GDM1 (cell line): ENCODE results near the gene ERI2.
A peak's percentile ranks its signal among the peaks of the same experiment; 100 is the strongest.

ENCODE experiments used
- DNase-seq: peaks from one replicate; lab custom pipeline; 2025; lab: John Stamatoyannopoulos, UW

Gene ERI2

GRCh38 chr16:20806168-20807050 lies at the start of gene ERI2, which contains the start of gene REXO5:
Gene ERI2, minus strand, starts transcription at chr16:20806472. Its CDS starts 42 bp downstream, at chr16:20806430.
Gene REXO5, plus strand, starts transcription at chr16:20806527. Its CDS starts 427 bp downstream, at chr16:20806954.
- DNase-seq, result peak; percentile 90

- no peak for DNase-seq
These were observed 48.7 kb upstream of the ERI2 start for GRCh38 chr16:20854963-20855362.

GRCh38 chr16:20853981-20854620 lies 47.8 kb upstream of the ERI2 start:
- DNase-seq, result no peak

GRCh38 chr16:20853143-20853542 lies 46.9 kb upstream of the ERI2 start:
- DNase-seq, result no peak

- no peak for DNase-seq
These were observed 45.3 kb upstream of the ERI2 start for GRCh38 chr16:20851601-20852000.

GRCh38 chr16:20850981-20851380 lies 44.7 kb upstream of the ERI2 start:
- DNase-seq, result no peak

- DNase-seq, result peak; percentile 34
These were observed 43.5 kb upstream of the ERI2 start for GRCh38 chr16:20849589-20850390.

- DNase-seq, result no peak
These were observed 41.3 kb upstream of the ERI2 start for GRCh38 chr16:20847550-20847949.

GRCh38 chr16:20846551-20846950 lies 40.3 kb upstream of the ERI2 start:
- no peak for DNase-seq

GRCh38 chr16:20846030-20846429 lies 39.8 kb upstream of the ERI2 start:
- no peak for DNase-seq

- peak; percentile 57 for DNase-seq
These were observed 38.3 kb upstream of the ERI2 start for GRCh38 chr16:20844588-20844987.

- no peak for DNase-seq
These were observed 37.8 kb upstream of the ERI2 start for GRCh38 chr16:20844054-20844453.

GRCh38 chr16:20839504-20839903 lies 33.2 kb upstream of the ERI2 start:
- DNase-seq, result no peak

GRCh38 chr16:20838240-20838639 lies 32.0 kb upstream of the ERI2 start:
- no peak for DNase-seq

GRCh38 chr16:20833086-20833485 lies 26.8 kb upstream of the ERI2 start:
- DNase-seq, result no peak

- no peak for DNase-seq
These were observed 24.1 kb upstream of the ERI2 start for GRCh38 chr16:20830372-20830771.

GRCh38 chr16:20829536-20829935 lies 23.3 kb upstream of the ERI2 start:
- DNase-seq, result no peak

- no peak for DNase-seq
These were observed 19.8 kb upstream of the ERI2 start for GRCh38 chr16:20826039-20826566.

- no peak for DNase-seq
These were observed 16.5 kb upstream of the ERI2 start for GRCh38 chr16:20822521-20823325.

- no peak for DNase-seq
These were observed 15.4 kb upstream of the ERI2 start for GRCh38 chr16:20821682-20822081.

- no peak for DNase-seq
These were observed 12.8 kb upstream of the ERI2 start for GRCh38 chr16:20818929-20819585.
